ENCODE data around the gene AXIN1. TPM values are rescaled to one million over a fixed set of nuclear protein-coding genes. Genes with fewer than 3 reads are reported as not detected.
"Not testable (repeated sequence)": the region's sequence is repeated elsewhere in the genome, so short reads cannot be mapped to it uniquely, and the experiment has no call there.

The AXIN1 gene
- total RNA-seq, 2 experiments from 2014 or later: 20.0 to 23.8 TPM

DNA sequence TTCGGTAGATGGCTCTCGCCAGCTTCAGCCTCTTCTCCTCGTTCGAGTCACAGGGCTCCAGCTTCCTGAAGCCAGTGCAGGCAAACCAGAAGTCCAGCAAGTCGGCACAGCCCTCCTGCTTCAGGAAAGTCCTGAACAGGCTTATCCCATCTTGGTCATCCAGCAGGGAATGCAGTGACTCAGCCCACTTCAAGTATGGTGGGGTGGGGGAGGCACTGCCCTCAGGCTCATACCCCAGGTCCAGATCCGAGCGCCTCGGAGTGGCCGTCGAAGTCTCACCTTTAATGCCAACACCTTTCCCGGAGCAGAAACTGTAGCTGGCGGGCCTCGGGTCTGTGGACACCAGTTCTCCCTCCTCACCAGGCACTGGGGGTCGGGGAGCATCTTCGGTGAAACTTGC lies 5.9 kb downstream of the AXIN1 start:
- Mint-ChIP-seq H3K4me1 (peaks cover 76% of the 10 kb centered on the region), H3K36me3 (ENCODE audit: low read depth) (peaks cover 34% of the 10 kb centered on the region), H3K27ac (no peak overlapping the region), H3K4me3 (no peak overlapping the region), H3K27me3 (no peaks in the 10 kb centered on the region), H3K9me3 (ENCODE audit: low read depth) (no peaks in the 10 kb centered on the region)
- intact Hi-C loops (cut with DNase I, micrococcal nuclease): no loop called here
- ChIA-PET CTCF (no interaction called here), POLR2A (no interaction called here)
- no peak for DNase-seq
- ATAC-seq: no peak

DNA sequence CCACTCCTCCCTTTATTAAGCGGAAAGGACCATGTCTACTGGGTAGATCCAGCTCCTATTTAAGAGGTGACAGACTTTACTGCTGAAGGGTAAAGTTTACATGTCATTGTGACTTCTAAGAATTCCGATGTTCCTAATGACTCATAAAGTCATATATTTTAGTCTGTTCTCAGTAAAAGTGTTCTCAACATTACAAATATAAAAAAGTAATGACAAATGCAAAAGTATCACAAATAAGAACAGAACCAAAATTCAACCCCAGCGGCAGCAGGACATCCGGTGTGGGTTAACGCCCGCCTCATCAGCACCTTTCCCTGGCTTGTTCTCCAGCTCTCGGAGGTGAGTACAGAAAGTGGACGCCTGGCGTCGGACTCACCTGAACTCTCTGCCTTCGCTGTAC lies 6.8 kb downstream of the AXIN1 start:
- peak; percentile 45 for DNase-seq
- CTCF ChIA-PET: interaction anchor here (0.7 kb wide), 1 partner anchor 381 kb away, joined by 3 read pairs; the partner anchor contains the start of gene CCDC78
- H3K9me3 Mint-ChIP-seq (ENCODE audit: low read depth): no peaks in the 10 kb centered on the region
- peaks cover 75% of the 10 kb centered on the region for H3K4me1 Mint-ChIP-seq
- H3K27ac Mint-ChIP-seq: no peak overlapping the region
- H3K4me3 Mint-ChIP-seq: no peak overlapping the region
- peaks cover 34% of the 10 kb centered on the region for H3K36me3 Mint-ChIP-seq (ENCODE audit: low read depth)
- POLR2A ChIA-PET: interaction anchor here (0.6 kb wide), 1 partner anchor 50 kb away, joined by 5 read pairs; no protein-coding TSS in a partner anchor
- H3K27me3 Mint-ChIP-seq: no peaks in the 10 kb centered on the region
- ATAC-seq: peak; percentile 70
- intact Hi-C loops (cut with DNase I, micrococcal nuclease): no loop called here

DNA sequence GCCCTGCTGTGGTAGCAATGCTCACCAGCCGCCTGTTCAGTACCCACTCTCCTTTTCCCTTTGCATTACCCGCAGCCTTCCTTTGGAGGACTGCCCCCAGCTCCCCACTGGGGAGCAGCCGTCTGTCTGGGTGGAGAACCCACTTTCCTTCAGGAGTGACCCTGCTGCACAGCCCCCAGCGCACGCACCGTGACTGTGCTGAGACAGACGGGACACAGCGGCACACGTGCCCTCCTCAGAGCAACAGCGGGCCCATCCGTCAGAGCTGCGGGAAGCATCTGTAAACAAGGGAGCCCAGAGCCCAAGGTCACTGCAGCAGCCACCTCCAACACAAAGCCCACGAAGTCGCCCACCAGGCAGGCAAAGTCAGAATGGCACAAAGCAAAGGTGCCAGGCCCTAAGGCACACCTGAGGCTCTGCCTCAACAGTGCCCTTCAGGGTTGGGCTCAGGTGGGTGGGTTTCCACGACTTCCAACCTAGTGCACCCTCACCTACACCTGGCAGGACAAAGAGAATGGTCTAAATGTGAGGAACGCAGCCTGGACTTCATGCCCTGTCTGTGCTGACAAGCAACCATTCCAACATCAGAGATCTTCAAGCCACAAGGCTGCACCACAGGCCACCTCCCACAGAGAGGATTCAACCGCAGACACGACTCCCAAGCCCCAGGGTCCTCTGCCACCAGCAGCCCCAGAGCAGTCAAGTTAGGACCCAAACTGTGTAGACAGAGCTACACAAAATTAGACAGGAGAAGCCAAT lies 9.9 kb downstream of the AXIN1 start:
- DNase-seq (no peak), ATAC-seq (no peak)
- H3K36me3 Mint-ChIP-seq (ENCODE audit: low read depth): peaks cover 34% of the 10 kb centered on the region
- no peaks in the 10 kb centered on the region for H3K9me3 Mint-ChIP-seq (ENCODE audit: low read depth)
- H3K4me3 Mint-ChIP-seq: no peak overlapping the region
- POLR2A ChIA-PET: interaction anchor here (0.6 kb wide), 1 partner anchor 30 kb away, joined by 3 read pairs; no protein-coding TSS in a partner anchor
- intact Hi-C loops (cut with DNase I, micrococcal nuclease): no loop called here
- peaks cover 74% of the 10 kb centered on the region for H3K4me1 Mint-ChIP-seq
- CTCF ChIA-PET: interaction anchor here (0.6 kb wide), 1 partner anchor 403 kb away, joined by 4 read pairs; no protein-coding TSS in a partner anchor
- H3K27me3 Mint-ChIP-seq: no peaks in the 10 kb centered on the region
- H3K27ac Mint-ChIP-seq: peak overlapping the region; percentile 23

DNA sequence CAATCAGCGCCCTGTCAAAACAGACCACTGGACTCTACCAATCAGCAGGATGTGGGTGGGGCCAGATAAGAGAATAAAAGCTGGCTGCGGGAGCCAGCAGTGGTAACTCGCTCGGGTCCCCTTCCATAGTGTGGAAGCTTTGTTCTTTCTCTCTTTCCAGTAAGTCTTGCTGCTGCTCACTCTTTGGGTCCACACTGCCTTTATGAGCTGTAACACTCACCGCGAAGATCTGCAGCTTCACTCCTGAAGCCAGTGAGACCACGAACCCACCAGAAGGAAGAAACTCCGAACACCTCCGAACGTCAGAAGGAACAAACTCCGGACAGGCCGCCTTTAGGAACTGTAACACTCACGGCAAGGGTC lies 10.6 kb downstream of the AXIN1 start:
- CTCF ChIA-PET: interaction anchor here (0.6 kb wide), 1 partner anchor 89 kb away, joined by 3 read pairs; no protein-coding TSS in a partner anchor
- H3K27ac Mint-ChIP-seq; ATAC-seq; H3K4me3 Mint-ChIP-seq; DNase-seq; H3K27me3 Mint-ChIP-seq; H3K9me3 Mint-ChIP-seq (ENCODE audit: low read depth); intact Hi-C loops (cut with DNase I, micrococcal nuclease): not testable (repeated sequence)
- peaks cover 69% of the 10 kb centered on the region for H3K4me1 Mint-ChIP-seq
- H3K36me3 Mint-ChIP-seq (ENCODE audit: low read depth): peaks cover 30% of the 10 kb centered on the region
- POLR2A ChIA-PET: interaction anchor here (0.6 to 0.8 kb wide), 3 partner anchors 31 to 114 kb away, joined by 3 to 4 read pairs (median 3); no protein-coding TSS in a partner anchor

DNA sequence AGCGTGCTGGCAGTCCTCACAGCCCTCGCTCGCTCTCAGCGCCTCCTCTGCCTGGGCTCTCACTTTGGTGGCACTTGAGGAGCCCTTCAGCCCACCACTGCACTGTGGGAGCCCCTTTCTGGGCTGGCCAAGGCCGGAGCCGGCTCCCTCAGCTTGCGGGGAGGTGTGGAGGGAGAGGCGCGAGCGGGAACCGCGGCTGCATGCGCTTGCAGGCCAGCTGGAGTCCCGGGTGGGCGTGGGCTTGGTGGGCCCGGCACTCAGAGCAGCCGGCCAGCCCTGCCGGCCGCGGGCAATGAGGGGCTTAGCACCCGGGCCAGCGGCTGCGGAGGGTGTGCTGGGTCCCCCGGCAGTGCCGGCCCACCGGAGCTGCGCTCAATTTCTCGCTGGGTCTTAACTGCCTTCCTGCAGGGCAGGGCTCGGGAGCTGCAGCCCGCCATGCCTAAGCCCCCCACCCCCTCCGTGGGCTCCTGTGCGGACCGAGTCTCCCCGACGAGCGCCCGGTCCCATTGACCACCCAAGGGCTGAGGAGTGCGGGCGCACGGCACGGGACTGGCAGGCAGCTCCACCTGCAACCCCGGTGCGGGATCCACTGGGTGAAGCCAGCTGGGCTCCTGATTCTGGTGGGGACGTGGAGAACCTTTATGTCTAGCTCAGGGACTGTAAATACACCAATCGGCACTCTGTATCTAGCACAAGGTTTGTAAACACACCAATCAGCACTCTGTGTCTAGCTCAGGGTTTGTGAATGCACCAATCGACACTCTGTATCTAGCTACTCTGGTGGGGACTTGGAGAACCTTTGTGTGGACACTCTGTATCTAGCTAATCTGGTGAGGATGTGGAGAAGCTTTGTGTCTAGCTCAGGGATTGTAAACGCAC lies 11.2 kb downstream of the AXIN1 start:
- H3K27ac Mint-ChIP-seq; intact Hi-C loops (cut with DNase I, micrococcal nuclease); ATAC-seq; DNase-seq; H3K9me3 Mint-ChIP-seq (ENCODE audit: low read depth); H3K4me3 Mint-ChIP-seq; H3K27me3 Mint-ChIP-seq: not testable (repeated sequence)
- peaks cover 29% of the 10 kb centered on the region for H3K36me3 Mint-ChIP-seq (ENCODE audit: low read depth)
- ChIA-PET CTCF (interaction anchor here (0.6 to 0.8 kb wide), 2 partner anchors 90 to 158 kb away, joined by 3 read pairs; no protein-coding TSS in a partner anchor), POLR2A (interaction anchor here (0.6 to 0.8 kb wide), 3 partner anchors 32 to 113 kb away, joined by 3 to 4 read pairs (median 3); no protein-coding TSS in a partner anchor)
- peaks cover 65% of the 10 kb centered on the region for H3K4me1 Mint-ChIP-seq

DNA sequence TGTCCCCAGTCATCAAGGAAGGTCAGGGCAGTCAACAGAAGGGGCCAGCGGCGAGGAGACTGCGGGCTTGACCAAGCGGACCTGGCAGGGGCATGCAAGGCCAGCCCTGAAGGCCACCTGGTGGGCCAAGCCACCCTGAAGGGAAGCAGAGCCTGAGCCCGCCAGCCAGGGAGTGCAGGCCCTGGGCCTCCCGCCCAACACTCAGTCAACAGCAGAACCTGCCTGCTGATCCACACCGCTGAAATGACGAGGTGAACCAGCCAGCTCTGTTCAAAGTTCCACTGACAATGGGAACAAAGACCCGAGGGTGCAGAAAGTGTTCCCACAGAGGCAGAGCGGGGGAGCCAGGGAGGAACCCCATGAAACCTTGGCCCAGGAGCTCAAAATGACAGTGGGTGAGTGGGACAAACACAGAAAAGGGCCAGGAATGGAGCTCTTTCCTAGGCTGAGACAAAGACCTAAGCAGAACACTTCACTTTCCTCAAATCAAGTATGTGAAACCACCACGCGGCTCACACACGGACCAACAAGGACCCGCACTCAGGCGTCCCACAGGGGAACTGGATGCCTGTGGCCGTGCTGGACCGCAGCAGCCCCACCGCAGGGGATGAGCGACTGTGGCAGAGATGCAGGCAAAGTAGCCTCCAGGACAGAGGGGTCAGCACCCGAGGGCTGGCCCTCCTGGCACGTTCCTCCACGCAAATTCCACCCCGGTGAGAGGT lies 12.0 kb downstream of the AXIN1 start:
- Mint-ChIP-seq H3K36me3 (ENCODE audit: low read depth) (peaks cover 23% of the 10 kb centered on the region), H3K9me3 (ENCODE audit: low read depth) (no peaks in the 10 kb centered on the region), H3K4me3 (no peak overlapping the region), H3K27ac (peak overlapping the region; percentile 39), H3K27me3 (no peaks in the 10 kb centered on the region), H3K4me1 (peaks cover 64% of the 10 kb centered on the region)
- ATAC-seq: no peak
- no peak for DNase-seq
- CTCF ChIA-PET: interaction anchor here (0.6 to 0.8 kb wide), 3 partner anchors 8 to 366 kb away, joined by 3 read pairs; no protein-coding TSS in a partner anchor
- POLR2A ChIA-PET: no interaction called here
- intact Hi-C loops (cut with DNase I, micrococcal nuclease): no loop called here

DNA sequence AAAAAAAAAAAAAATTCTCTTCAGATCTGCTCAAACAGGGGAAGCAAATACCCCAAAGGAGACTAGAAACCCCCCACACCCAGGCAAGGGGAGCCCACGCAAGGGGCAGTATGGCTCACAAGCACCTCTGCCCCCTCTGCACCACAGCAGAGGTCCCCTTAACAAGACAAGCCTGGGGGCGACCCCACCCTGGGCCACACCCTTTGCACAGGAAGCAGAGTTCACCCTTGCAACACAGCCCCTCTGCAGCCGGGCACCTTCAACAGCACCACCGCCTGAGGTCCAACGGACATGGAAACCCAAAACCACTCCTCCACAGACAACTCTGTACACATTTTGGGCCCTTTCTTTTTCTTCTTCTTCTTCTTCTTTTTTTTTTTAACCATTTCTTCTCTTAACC lies 12.8 kb downstream of the AXIN1 start:
- DNase-seq (no peak), ATAC-seq (no peak)
- POLR2A ChIA-PET: no interaction called here
- H3K4me1 Mint-ChIP-seq: peaks cover 62% of the 10 kb centered on the region
- CTCF ChIA-PET: no interaction called here
- no peaks in the 10 kb centered on the region for H3K9me3 Mint-ChIP-seq (ENCODE audit: low read depth)
- H3K27ac Mint-ChIP-seq: peak overlapping the region; percentile 39
- no peaks in the 10 kb centered on the region for H3K27me3 Mint-ChIP-seq
- peaks cover 16% of the 10 kb centered on the region for H3K36me3 Mint-ChIP-seq (ENCODE audit: low read depth)
- intact Hi-C loops (cut with DNase I, micrococcal nuclease): no loop called here
- no peak overlapping the region for H3K4me3 Mint-ChIP-seq

DNA sequence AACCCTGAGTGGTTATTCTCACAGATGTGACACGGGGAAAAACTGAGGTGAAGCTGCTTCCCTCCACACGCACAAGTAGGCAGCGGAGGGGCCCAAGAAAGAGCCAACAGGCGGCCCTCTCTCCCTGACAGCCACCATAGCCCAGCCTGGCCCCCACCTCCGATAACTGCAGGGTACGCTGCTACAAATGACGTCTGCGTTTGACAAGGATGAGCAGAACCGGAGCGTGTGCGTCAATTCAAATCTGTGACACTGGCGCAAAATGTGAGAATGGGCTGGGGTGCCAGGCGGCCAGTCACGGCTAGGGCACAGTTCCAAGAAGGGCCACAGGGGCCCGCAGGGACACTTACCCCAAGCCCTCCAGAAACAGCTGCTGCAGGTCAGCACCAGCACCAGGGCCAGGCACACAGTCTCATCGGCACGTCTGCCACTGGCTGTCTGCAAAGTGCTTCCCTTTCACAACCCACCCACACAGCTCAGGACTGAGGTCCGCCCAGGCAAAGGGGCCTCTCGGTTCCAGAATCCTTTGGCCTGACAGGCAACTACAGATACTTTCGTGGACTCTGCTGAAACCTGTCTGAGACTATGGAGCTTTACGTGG lies 14.4 kb downstream of the AXIN1 start:
- H3K4me1 Mint-ChIP-seq: peaks cover 63% of the 10 kb centered on the region
- intact Hi-C loops (cut with DNase I, micrococcal nuclease): no loop called here
- DNase-seq (no peak), ATAC-seq (no peak)
- H3K4me3 Mint-ChIP-seq: no peak overlapping the region
- no peaks in the 10 kb centered on the region for H3K27me3 Mint-ChIP-seq
- H3K36me3 Mint-ChIP-seq (ENCODE audit: low read depth): peaks cover 11% of the 10 kb centered on the region
- no peak overlapping the region for H3K27ac Mint-ChIP-seq
- ChIA-PET POLR2A (interaction anchor here (0.6 to 0.7 kb wide), 3 partner anchors 13 to 765 kb away, joined by 3 to 5 read pairs (median 4); no protein-coding TSS in a partner anchor), CTCF (interaction anchor here (1.4 to 1.6 kb wide), 2 partner anchors 11 to 13 kb away, joined by 4 to 5 read pairs; no protein-coding TSS in a partner anchor)
- no peaks in the 10 kb centered on the region for H3K9me3 Mint-ChIP-seq (ENCODE audit: low read depth)

DNA sequence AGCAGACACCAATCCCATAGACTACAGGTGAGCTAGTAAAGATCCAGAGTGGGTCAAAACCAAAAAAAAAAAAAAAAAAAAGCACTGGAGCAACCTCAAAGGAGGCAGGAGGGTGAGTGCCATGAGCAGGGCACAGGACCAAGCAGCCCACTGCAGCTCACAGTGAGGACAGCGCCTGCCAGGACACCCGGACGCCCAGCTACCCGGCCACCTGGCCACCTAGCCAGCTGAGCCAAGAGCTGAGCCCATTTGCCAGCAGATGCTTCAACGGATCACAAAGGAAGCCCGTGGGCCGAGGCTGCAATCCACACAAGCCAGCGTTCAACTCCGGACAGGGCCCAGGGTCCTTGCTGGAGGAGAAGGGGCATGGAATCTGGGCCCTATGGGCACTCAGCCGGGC lies 15.1 kb downstream of the AXIN1 start:
- ChIA-PET POLR2A (interaction anchor here (0.7 kb wide), 1 partner anchor 766 kb away, joined by 4 read pairs; no protein-coding TSS in a partner anchor), CTCF (interaction anchor here (0.9 to 1.6 kb wide), 5 partner anchors 11 to 219 kb away, joined by 3 to 5 read pairs (median 3); no protein-coding TSS in a partner anchor)
- peaks cover 60% of the 10 kb centered on the region for H3K4me1 Mint-ChIP-seq

DNA sequence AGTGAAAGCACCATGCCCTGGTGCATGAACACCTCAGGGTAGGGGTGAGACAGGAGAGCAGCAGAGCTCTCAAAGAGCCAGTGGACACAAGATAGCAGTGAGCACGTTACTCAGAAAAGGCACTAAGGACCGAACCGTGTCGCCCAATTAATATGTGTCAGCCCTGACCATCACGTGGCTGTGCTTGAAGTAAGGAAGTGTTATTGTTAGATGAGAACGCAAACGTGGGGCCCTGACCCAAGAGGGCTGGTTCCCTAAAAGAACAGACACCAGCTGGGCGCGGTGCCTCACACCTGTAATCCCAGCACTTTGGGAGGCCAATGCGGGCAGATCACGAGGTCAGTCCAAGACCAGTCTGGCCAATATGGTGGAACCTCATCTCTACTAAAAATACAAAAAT lies 16.3 kb downstream of the AXIN1 start:
- DNase-seq: no peak
- Mint-ChIP-seq H3K4me1 (peaks cover 58% of the 10 kb centered on the region), H3K27me3 (no peaks in the 10 kb centered on the region), H3K9me3 (ENCODE audit: low read depth) (no peaks in the 10 kb centered on the region), H3K4me3 (no peak overlapping the region), H3K36me3 (ENCODE audit: low read depth) (peaks cover 4% of the 10 kb centered on the region), H3K27ac (no peak overlapping the region)
- no peak for ATAC-seq
- ChIA-PET CTCF (interaction anchor here (0.8 kb wide), 1 partner anchor 14 kb away, joined by 3 read pairs; no protein-coding TSS in a partner anchor), POLR2A (interaction anchor here (0.7 kb wide), 1 partner anchor 96 kb away, joined by 8 read pairs; no protein-coding TSS in a partner anchor)
- intact Hi-C loops (cut with DNase I, micrococcal nuclease): no loop called here

More for the DNA sequence above, 15.1 kb downstream of the AXIN1 start:
- no peak overlapping the region for H3K27ac Mint-ChIP-seq
- intact Hi-C loops (cut with DNase I, micrococcal nuclease): no loop called here
- ATAC-seq (no peak), DNase-seq (no peak)
- no peak overlapping the region for H3K4me3 Mint-ChIP-seq
- H3K36me3 Mint-ChIP-seq (ENCODE audit: low read depth): peaks cover 8% of the 10 kb centered on the region
- H3K27me3 Mint-ChIP-seq: no peaks in the 10 kb centered on the region
- no peaks in the 10 kb centered on the region for H3K9me3 Mint-ChIP-seq (ENCODE audit: low read depth)

All from activated CD4-positive, alpha-beta T cell treated with anti-CD3 and anti-CD28 coated beads for 36 hours (primary cell).